HT1080 (cell line): Measurements from ENCODE around the gene LRRC49. TPM values are rescaled to one million over a fixed set of nuclear protein-coding genes. Genes with fewer than 3 reads are reported as not detected.

ENCODE experiments used
- DNase-seq: peaks from one replicate; pipeline ENCODE4 v3.0.0-alpha.2; 2015; ENCODE audit warnings: low read depth
- total RNA-seq: library from RNA; depleted of rRNA; stranded (reverse); fragments of >200 nt; shearing (Covaris generic); gene quantifications from 2 replicates; pipeline ENCODE4 v1.2.3, GENCODE V29; 2014; rRNA removed

The LRRC49 gene
- total RNA-seq, 1 experiment from 2014 or later, result 6.7 TPM

DNA sequence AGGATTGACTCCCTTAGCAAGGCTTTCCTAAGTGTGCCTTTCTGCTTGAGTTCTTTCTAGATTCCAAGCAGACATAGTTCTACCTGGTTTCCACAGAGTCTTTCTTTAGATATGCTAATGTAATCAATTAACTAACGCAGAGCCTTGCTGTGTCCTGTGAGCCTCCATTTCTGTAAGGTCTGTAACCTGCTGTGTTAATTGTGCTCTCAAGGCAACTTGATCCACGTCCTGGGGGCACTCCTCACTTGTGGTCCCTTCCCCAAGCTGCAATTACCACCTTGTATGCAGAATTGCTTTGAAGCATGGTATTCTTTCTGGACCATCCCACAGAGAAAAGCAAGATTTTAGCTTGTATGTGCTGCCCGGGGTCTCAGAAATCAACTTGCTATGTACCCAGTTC lies 193.2 kb downstream of the LRRC49 start:
- DNase-seq, result no peak

DNA sequence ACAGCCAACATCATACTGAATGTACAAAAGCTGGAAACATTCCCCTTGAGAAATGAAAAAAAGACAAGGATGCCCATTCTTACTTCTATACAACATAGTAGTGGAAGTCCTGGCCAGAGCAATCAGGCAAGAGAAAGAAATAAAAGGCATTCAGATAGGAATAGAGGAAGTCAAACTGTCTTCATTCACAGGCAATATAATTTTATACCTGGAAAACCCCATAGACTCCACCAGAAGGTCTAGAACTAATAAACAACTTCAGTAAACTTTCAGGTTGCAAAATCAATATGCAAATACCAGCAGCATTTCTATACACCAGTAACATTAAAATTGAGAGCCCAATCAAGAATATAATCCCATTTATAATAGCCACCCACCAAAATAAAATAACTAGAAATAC lies 195.5 kb downstream of the LRRC49 start:
- no peak for DNase-seq

GRCh38 chr15:71088683-71089082 lies 196.1 kb downstream of the LRRC49 start:
- DNase-seq, result no peak

DNA sequence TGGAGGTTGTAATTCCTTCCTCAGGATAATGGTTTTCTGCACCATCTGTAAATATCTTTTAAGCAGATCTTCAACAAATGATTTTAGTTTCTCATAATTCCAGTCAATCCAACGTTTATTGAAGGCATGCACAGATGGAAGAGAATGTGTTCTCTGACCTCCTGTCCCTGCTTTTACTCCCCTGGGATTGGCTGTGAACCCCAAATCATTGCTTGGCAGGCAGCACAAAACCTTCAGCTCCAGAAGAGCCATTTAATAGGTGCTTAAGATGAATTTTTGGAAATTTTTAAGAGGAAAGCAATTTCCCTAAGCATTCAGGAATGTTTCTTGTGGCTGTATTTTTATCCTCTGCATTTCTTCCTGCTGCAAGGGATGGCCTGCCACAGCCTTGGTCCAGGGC lies 197.2 kb downstream of the LRRC49 start:
- no peak for DNase-seq

- DNase-seq, result no peak
Measured at GRCh38 chr15:71091601-71092000, 199.0 kb downstream of the LRRC49 start.

DNA sequence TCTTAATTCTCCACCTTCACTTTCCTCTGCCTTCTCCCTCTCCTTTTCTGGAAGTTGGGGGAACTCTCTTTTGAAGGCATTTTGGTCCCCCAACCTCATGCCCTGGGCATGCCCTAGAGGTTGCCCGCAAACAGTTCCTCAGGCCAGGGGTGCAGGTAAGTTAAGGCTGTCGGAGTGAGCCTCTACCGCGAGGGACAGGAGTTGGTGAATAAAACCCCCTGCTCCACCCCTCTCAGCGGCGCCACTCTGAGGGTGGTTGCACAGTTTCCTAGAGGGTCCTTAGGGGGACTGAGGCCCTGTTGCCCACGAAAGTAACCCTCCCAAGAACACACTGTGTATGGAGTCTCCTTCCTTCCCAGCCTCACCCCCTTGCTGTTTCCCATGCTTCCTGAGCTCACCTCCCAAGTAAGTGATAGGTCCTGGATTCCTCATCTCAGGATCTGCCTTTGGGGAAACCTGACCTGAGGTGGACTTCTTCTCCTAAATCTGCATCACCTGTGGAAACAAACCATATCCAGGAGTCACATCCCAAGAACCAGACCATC lies 199.5 kb downstream of the LRRC49 start:
- DNase-seq, result no peak

DNA sequence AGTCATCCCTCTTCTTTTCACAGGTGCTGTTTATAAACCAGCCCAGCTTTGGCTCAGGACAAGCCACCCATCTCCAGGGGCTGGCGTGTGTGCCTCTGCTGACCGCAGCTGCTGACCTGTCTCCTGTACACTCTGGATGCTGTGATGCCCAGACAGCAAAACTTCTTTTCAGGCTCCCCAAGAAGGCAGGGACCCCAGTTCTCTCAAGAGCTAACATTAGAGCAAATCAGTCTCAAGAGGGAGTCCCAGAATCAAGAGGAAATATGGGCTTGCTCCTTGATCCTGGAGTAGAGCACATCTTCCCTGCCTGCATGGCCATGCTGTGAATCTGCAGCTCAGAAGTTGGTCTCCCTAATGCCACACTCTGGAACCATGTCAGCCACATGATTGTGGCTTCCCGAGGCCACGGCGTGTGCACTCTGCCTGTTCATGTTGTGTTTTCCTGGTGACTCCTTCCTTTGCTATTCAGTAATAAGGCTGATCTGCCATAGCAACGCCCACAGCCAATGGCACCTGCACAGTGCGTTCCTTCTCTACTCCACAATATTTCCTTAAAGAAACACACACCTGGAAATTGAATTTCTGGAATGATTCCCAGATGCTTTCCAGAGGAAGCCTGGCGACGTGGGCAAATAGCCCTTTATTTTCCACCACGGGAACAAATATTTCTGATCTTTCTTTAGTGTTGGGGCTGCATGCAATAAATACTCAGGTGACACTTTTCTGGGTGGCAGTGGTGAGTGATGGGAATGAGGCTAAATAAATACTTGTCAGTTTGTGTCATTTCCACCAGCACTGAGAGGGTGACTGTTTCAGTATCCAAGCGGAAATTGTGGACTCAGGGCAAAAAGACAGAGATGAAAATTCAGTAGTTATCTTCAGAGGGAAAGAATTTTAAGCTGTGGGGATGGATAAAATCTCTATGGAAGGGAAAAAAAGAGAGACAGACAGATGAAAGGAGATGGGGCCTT lies 200.7 kb downstream of the LRRC49 start:
- peak; percentile 88 for DNase-seq

DNA sequence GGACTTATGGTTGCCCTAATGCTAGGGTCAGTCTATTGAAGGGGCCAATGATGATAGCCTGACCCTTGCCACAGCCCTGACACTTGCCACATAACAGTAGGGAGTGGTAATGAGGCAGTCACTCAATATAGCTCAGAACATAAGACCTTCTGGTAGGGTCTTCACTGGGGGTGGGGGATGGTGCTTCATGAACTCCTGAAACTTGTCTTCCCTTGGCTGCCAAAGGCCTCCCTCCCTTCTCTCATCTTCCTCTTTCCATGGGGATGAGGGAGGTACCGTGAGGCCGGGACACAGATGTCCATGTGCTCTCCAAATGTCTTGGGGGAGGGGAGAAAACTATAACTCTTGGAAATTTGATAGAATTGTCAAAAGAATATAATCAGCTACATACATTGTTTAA lies 201.5 kb downstream of the LRRC49 start:
- DNase-seq, result no peak

DNA sequence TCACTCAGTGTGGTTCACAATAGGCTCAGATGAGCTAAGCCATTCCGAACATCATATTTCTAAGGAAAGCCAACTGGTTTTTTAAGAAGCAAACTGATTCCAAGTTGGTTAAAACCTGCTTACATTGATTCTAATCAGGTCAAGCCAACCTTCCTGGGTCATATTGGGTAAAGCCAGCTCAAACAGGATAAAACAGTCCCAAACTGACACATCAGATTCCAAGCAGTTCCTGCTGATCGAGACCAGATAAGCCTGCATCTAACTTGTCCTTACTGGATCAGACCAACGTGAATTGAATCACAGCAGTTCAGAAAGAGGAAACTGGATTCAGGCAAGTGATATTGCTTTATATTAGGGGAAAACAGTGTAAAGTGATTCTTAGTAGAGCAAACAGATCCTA lies 204.1 kb downstream of the LRRC49 start:
- DNase-seq, result peak; percentile 29

GRCh38 chr15:71097890-71098289 lies 205.3 kb downstream of the LRRC49 start:
- DNase-seq, result no peak

DNA sequence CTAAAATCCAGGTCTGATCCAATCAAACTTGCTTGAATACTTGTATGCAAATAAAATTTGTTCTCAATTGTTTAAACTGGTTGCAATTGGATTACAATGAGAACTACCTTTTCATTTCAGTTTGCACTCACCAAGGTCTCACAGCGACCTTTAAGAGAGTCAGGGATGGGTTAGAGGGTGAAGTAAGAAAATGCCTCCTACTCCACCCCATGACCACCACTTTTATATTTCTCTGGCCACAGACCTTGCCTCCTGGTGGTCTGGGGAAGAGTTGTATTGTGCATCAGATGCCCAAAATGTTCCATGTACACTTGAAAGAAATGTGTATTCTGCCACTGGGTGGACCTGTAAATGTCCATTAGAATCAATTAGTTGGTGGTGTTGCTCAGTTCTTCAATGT lies 206.3 kb downstream of the LRRC49 start:
- no peak for DNase-seq

Other genes starting within 250 kb of the LRRC49 start
- 38.9 and 56.1 TPM in 2 replicates for gene UACA, start 129.3 kb upstream of the LRRC49 start, total RNA-seq
- 75.6 and 87.1 TPM in 2 replicates for gene LARP6, start 38.7 kb upstream of the LRRC49 start, total RNA-seq
- gene THAP10, start 393 bp upstream of the LRRC49 start, total RNA-seq, result 3.3 and 3.8 TPM in 2 replicates
- 11.3 and 11.8 TPM in 2 replicates for gene THSD4, start 222.6 kb downstream of the LRRC49 start, total RNA-seq